ACC112 (cell line): ENCODE measurements around the gene SH3BP5L.
"Not testable (repeated sequence)": the region's sequence is repeated elsewhere in the genome, so short reads cannot be mapped to it uniquely, and the experiment has no call there.

Experiments used
- H2AFZ ChIP-seq: fragments of 200-600 bp; sonication (generic); one replicate; pipeline ENCODE4 v1.6.0; 2017; ENCODE audit warnings: antibody characterized with exemption, low read length; ENCODE audit not compliant: unreplicated experiment
- H3K27ac ChIP-seq: fragments of 200-600 bp; sonication (generic); 2 replicates; pipeline ENCODE4 v1.5.1; 2014; ENCODE audit warnings: low read depth, mild to moderate bottlenecking, antibody characterized with exemption, low read length, moderate library complexity
- H3K27me3 ChIP-seq: fragments of 200-600 bp; sonication (generic); 2 replicates; pipeline ENCODE4 v1.6.1; 2014; ENCODE audit warnings: mild to moderate bottlenecking, antibody characterized with exemption, low read length, moderate library complexity, mixed read lengths; ENCODE audit not compliant: insufficient read depth
- H3K36me3 ChIP-seq: fragments of 200-600 bp; sonication (generic); 2 replicates; pipeline ENCODE4 v1.6.1; 2016; ENCODE audit warnings: mild to moderate bottlenecking, antibody characterized with exemption, low read length, moderate library complexity, mixed read lengths; ENCODE audit not compliant: insufficient read depth
- H3K4me1 ChIP-seq: fragments of 200-600 bp; sonication (generic); one replicate; pipeline ENCODE4 v1.6.1; 2016; ENCODE audit warnings: low read length, mixed read lengths; ENCODE audit not compliant: insufficient read depth, unreplicated experiment, control insufficient read depth
- H3K4me3 ChIP-seq: fragments of 200-600 bp; sonication (generic); 2 replicates; pipeline ENCODE4 v1.5.1; 2014; ENCODE audit warnings: mild to moderate bottlenecking, low read depth, low read length
- H3K79me2 ChIP-seq: fragments of 200-600 bp; sonication (generic); one replicate; pipeline ENCODE4 v1.6.0; 2016; ENCODE audit warnings: low read length; ENCODE audit not compliant: control insufficient read depth, unreplicated experiment, insufficient read depth

The SH3BP5L gene

DNA sequence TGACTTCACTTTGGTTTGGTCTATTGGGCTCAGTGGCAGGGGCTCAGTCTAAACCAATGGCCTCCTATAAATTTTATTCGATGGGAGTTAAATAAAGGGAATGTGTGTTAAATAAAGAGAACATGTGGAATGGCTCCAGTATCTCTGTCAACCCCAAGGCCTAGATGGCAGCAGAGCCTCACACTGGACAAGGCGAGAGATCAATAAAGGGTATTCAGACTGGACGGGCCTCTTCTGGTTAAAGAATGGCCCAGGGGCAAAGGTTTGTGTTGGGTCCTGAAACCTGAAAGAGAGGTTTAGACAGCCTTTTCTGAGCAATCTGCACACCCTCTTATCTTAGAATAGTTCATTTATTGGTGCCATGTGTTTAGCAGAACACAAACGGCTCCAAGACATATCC, 34.7 kb downstream of the SH3BP5L start:
- H2AFZ ChIP-seq, result no peak overlapping the region
- peaks cover 13% of the 10 kb centered on the region for H3K27me3 ChIP-seq
- no peak overlapping the region for H3K4me3 ChIP-seq
- no peak overlapping the region for H3K27ac ChIP-seq
- no peaks in the 10 kb centered on the region for H3K4me1 ChIP-seq
- no peaks in the 10 kb centered on the region for H3K79me2 ChIP-seq
- H3K36me3 ChIP-seq, result no peaks in the 10 kb centered on the region

- H3K4me1 ChIP-seq, result no peaks in the 10 kb centered on the region
- H3K27ac ChIP-seq, result no peak overlapping the region
- peaks cover 13% of the 10 kb centered on the region for H3K27me3 ChIP-seq
- no peaks in the 10 kb centered on the region for H3K79me2 ChIP-seq
- H2AFZ ChIP-seq, result no peak overlapping the region
- no peak overlapping the region for H3K4me3 ChIP-seq
- H3K36me3 ChIP-seq, result no peaks in the 10 kb centered on the region
These were observed 35.3 kb downstream of the SH3BP5L start for GRCh38 chr1:248790456-248790855.

DNA sequence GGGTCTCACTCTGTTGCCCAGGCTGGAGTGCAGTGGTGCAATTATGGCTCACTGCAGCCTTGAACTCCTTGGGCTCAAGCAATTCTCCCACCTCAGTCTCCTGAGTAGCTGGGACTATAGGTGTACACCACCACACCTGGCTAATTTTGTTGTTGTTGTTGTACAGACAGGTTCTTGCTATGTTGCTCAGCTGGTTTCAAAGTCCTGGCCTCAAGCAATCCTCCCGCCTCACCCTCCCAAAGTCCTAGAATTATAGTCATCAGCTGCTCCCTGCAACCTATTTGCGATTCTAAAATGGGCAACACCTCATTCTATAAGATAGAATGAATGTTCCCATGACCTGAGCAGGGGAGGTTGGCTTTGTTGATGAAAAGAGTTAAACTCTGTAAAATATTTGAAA, 36.4 kb downstream of the SH3BP5L start:
- not testable (repeated sequence) for H2AFZ ChIP-seq, H3K27ac ChIP-seq, H3K79me2 ChIP-seq, H3K4me3 ChIP-seq, H3K4me1 ChIP-seq, H3K36me3 ChIP-seq
- H3K27me3 ChIP-seq, result peaks cover 13% of the 10 kb centered on the region

DNA sequence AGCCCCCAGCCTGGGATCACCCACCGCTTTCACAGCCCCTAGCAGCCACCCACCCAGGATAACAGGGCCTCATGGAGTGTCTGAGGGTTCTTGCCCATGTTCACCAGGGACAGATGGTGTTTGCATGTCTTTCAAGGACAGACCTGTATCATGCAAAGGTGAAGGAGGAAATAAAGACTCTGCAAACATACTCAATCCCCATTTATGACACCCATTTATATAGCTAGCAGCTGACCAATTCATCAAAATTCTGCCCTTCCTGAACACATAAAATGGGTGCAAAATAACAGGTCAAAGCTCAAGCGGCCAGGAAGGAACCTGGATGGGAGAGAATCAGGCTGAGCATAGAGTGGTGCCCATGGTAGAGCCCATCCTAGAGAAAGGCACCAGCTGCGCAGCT, 37.4 kb downstream of the SH3BP5L start:
- H3K79me2 ChIP-seq, result no peaks in the 10 kb centered on the region
- no peaks in the 10 kb centered on the region for H3K36me3 ChIP-seq
- H3K4me1 ChIP-seq, result no peaks in the 10 kb centered on the region
- no peak overlapping the region for H3K4me3 ChIP-seq
- H2AFZ ChIP-seq, result no peak overlapping the region
- no peak overlapping the region for H3K27ac ChIP-seq
- H3K27me3 ChIP-seq, result peaks cover 13% of the 10 kb centered on the region

DNA sequence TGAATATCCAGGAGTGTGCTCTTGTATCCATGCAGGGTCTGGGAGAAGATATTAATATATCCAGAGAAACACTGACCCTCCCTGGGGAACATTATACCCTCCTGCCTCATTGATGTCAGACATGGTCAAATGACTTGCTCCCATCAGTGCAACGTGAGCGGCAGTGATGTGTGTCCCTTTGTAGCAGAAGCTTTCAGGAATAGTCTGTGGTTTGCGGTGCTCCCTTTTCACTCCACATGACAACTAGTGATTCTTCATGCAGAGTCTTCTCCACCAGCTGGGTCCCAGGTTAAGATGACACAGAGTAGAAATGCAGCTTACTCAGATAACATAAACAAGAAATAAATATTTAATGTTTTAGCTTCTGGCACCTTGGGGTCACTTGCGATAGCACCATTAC, 38.3 kb downstream of the SH3BP5L start:
- no peak overlapping the region for H2AFZ ChIP-seq
- H3K27me3 ChIP-seq, result peaks cover 11% of the 10 kb centered on the region
- no peak overlapping the region for H3K4me3 ChIP-seq
- H3K79me2 ChIP-seq, result no peaks in the 10 kb centered on the region
- H3K27ac ChIP-seq, result no peak overlapping the region
- H3K36me3 ChIP-seq, result no peaks in the 10 kb centered on the region
- H3K4me1 ChIP-seq, result no peaks in the 10 kb centered on the region

DNA sequence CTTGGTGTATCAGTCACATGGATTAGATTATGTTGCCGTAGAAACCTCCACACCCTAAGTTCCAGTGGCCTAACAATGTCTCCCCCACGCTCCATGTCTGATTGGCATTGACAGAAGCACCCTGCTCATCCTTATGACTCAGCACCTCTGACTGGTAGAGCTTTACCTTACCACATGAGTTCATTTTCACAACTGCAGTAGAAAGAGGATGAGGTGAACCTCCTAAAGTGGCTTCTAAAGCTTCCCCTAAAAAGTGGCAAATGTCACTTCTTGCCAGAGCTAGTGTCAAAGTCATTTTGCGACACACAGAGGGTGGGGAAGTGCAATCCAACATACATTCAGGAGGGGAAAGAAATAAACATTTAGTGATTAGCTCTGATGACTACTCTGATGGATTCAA, 39.6 kb downstream of the SH3BP5L start:
- no peak overlapping the region for H3K4me3 ChIP-seq
- H3K36me3 ChIP-seq, result no peaks in the 10 kb centered on the region
- no peaks in the 10 kb centered on the region for H3K4me1 ChIP-seq
- H3K27me3 ChIP-seq, result peaks cover 7% of the 10 kb centered on the region; the same call in 1 of the 2 replicates
- no peak overlapping the region for H3K27ac ChIP-seq
- no peaks in the 10 kb centered on the region for H3K79me2 ChIP-seq
- no peak overlapping the region for H2AFZ ChIP-seq

GRCh38 chr1:248783367-248783766, 42.3 kb downstream of the SH3BP5L start:
- peaks cover 2% of the 10 kb centered on the region; the same call in 1 of the 2 replicates for H3K27me3 ChIP-seq
- no peak overlapping the region for H2AFZ ChIP-seq
- H3K79me2 ChIP-seq, result no peaks in the 10 kb centered on the region
- no peak overlapping the region for H3K27ac ChIP-seq
- H3K4me3 ChIP-seq, result no peak overlapping the region
- no peaks in the 10 kb centered on the region for H3K4me1 ChIP-seq
- H3K36me3 ChIP-seq, result no peaks in the 10 kb centered on the region

- no peaks in the 10 kb centered on the region for H3K27me3 ChIP-seq
- no peaks in the 10 kb centered on the region for H3K79me2 ChIP-seq
- H2AFZ ChIP-seq, result no peak overlapping the region
- no peaks in the 10 kb centered on the region for H3K36me3 ChIP-seq
- H3K4me1 ChIP-seq, result no peaks in the 10 kb centered on the region
- H3K27ac ChIP-seq, result no peak overlapping the region
- no peak overlapping the region for H3K4me3 ChIP-seq
These were observed 43.1 kb downstream of the SH3BP5L start for GRCh38 chr1:248782416-248783141.

- Histone ChIP-seq H3K27ac (no peak overlapping the region), H3K4me3 (no peak overlapping the region), H3K4me1 (no peaks in the 10 kb centered on the region), H3K27me3 (no peaks in the 10 kb centered on the region), H3K79me2 (no peaks in the 10 kb centered on the region), H3K36me3 (no peaks in the 10 kb centered on the region), H2AFZ (no peak overlapping the region)
These were observed 46.4 kb downstream of the SH3BP5L start for GRCh38 chr1:248779350-248779749.

- no peaks in the 10 kb centered on the region for H3K36me3 ChIP-seq
- no peak overlapping the region for H2AFZ ChIP-seq
- H3K4me3 ChIP-seq, result no peak overlapping the region
These were observed 46.8 kb downstream of the SH3BP5L start for GRCh38 chr1:248778906-248779305.

GRCh38 chr1:248776991-248777390, 48.7 kb downstream of the SH3BP5L start:
- no peaks in the 10 kb centered on the region for H3K4me1 ChIP-seq
- no peak overlapping the region for H3K27ac ChIP-seq
- no peak overlapping the region for H3K4me3 ChIP-seq
- no peaks in the 10 kb centered on the region for H3K36me3 ChIP-seq
- H3K79me2 ChIP-seq, result no peaks in the 10 kb centered on the region
- H2AFZ ChIP-seq, result no peak overlapping the region
- peaks cover 2% of the 10 kb centered on the region; the same call in 1 of the 2 replicates for H3K27me3 ChIP-seq

More at GRCh38 chr1:248778906-248779305, 46.8 kb downstream of the SH3BP5L start:
- Histone ChIP-seq H3K27me3 (no peaks in the 10 kb centered on the region), H3K79me2 (no peaks in the 10 kb centered on the region), H3K27ac (no peak overlapping the region), H3K4me1 (no peaks in the 10 kb centered on the region)
